NT2/D1 (cell line): ENCODE data around the gene MYO5C.

Source experiments
- SUZ12 ChIP-seq: IDR thresholded peaks from 2 replicates; pipeline ENCODE4 v1.6.1; 2011; ENCODE audit not compliant: insufficient read length, insufficient read depth; ENCODE audit errors: extremely low read depth
- YY1 ChIP-seq: IDR thresholded peaks from 2 replicates; pipeline ENCODE4 v1.6.1; 2011; ENCODE audit not compliant: insufficient read length, insufficient read depth
- ZNF274 ChIP-seq: IDR thresholded peaks from 2 replicates; pipeline ENCODE4 v1.6.1; 2011; ENCODE audit warnings: mild to moderate bottlenecking, low read depth, low read length

DNA sequence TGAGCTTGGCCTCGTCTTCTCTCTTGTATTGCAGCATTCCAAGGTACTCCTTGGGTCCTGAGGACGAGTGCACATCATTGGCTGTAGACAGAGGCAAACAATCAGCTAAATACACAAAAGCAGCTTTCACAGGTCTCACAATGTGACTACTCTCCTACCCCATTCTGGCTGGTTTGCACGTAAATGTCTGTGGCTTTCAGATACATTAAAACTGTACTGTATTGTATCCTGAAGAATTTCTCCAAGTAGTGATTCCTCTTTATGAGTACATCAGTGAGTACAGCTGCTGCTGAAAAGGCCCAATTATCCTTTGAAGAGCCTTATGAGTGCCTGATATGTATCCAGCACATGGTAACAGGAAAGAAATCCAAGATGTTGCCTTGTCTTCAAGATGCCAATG, 82.4 kb downstream of the MYO5C start:
- TF ChIP-seq SUZ12 (no peak), ZNF274 (no peak), YY1 (no peak)
